Psoas muscle (tissue), 8 donors: ENCODE results near the gene ANKRD13B. TPM values are rescaled to one million over a fixed set of nuclear protein-coding genes. Genes with fewer than 3 reads are reported as not detected.
A peak's percentile ranks its signal among the peaks of the same experiment; 100 is the strongest.

Source experiments
- ATAC-seq, 4 donors: fragments of 200-7000 bp; cut with Tn5 transposase; one replicate each; pipeline ENCODE4 v1.9.1; 2020; ENCODE audit warnings: moderate library complexity in 3 of 4, mild to moderate bottlenecking in 2 of 4
- DNase-seq, 2 donors: peaks; one replicate each; pipeline ENCODE4 v3.0.0-alpha.2; 2020
- H3K27ac ChIP-seq: fragments of 200-600 bp; one replicate; pipeline ENCODE4 v1.8.0; 2022
- H3K27me3 ChIP-seq, 3 donors: fragments of 200-600 bp in 1 of 3; one replicate each; pipeline versions ENCODE4 v1.6.1 to v1.8.0; 2013 to 2022; ENCODE audit warnings: low read length in 2 of 3, mild to moderate bottlenecking in 2 of 3, moderate library complexity in 1 of 3; ENCODE audit not compliant: insufficient read depth in 3 of 3
- H3K36me3 ChIP-seq, 2 donors: fragments of 200-600 bp in 1 of 2; one replicate each; pipeline versions ENCODE4 v1.6.1 to v1.8.0; 2013 to 2022; ENCODE audit warnings: low read depth in 1 of 2, mild to moderate bottlenecking in 1 of 2, moderate library complexity in 1 of 2; ENCODE audit not compliant: insufficient read depth in 1 of 2
- H3K4me1 ChIP-seq: fragments of 200-600 bp; one replicate; pipeline ENCODE4 v1.8.0; 2022
- H3K4me3 ChIP-seq: fragments of 200-600 bp; one replicate; pipeline ENCODE4 v1.8.0; 2022; ENCODE audit warnings: mild to moderate bottlenecking
- H3K9me3 ChIP-seq: fragments of 200-600 bp; one replicate; pipeline ENCODE4 v1.8.0; 2022
- WGBS, 3 donors: extraction: QIAGEN DNeasy Blood & Tissue Kit; methylation state at CpG; one replicate each; pipeline versions ENCODE4 v1.1.6 to v1.1.7; 2013; 5-methylcytosine and 5-hydroxymethylcytosine counted together
- intact Hi-C, 2 donors: fragments of 100-400 bp; cut with DNase I; formaldehyde crosslinking; loops; one replicate each; pipeline versions ENCODE4 v1.11.0 to v1.14.2; 2022
- polyA plus RNA-seq, 3 donors: library from polyadenylated mRNA; stranded (reverse); fragments of 200-250 nt; gene quantifications; one replicate each; pipeline ENCODE4 v1.2.3, GENCODE V29; 2013
- total RNA-seq, 4 donors: library from RNA; stranded (reverse); fragmentation: NEBNext Ultra II Directional in 2 of 4; extraction: Animal tissue kit (Norgen Biotek cat#: 25700) in 2 of 4; gene quantifications; one replicate each; pipeline versions ENCODE4 v1.2.1 to v1.2.4, GENCODE V29; 2021 to 2023
- TF ChIP-seq, protein P1 (sequence below): fragments of 200-600 bp; IDR thresholded peaks from one replicate; pipeline ENCODE4 v1.8.0; 2022; ENCODE audit warnings: antibody characterized with exemption
- donor health status: healthy with polysubstance abuse.
- donor health status: DM: no; HTN: no; CAD: no; lungs with moderate emphysema.
- donor health status: Bipolar disorder and iron deficiency.
- donor health status: healthy.
- donor health status: DM: yes; HTN: yes; CAD: no.
- donor health status: DM: no; HTN: no; CAD: no.
- donor health status: DM: no; HTN: no; CAD: no.
- donor health status: DM: yes; HTN: yes; CAD: no.

The ANKRD13B gene
- total and polyA plus RNA-seq, 7 donors: 5.4 to 14.8 (median 7.1) TPM

DNA sequence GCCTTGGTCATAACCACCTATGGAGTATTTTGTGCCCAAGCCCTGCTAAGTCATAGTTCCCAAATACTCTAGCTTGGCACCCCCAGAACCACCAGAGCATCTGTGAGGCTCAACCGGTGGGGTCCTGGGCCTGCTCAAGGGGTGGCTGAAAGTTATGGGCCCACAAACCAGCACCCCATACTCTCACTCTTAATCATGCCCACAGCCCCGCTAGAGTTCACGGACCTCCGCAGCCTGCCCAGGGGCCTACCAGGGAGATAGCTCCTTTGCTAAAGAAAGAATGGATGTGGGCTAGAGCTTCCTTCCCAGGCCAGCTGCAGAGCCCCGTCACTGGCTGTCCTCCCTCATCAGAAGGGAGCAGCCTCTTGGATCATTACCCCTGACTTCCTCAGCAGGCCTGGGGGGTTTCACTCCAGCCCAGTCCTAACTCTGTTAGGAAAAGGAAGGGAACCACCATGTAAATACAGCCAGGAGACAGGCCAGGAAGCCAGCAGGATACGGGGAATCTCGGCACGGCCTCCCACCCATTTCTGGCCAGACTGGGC, 4.8 kb upstream of the ANKRD13B start:
- ATAC-seq: no peak
- intact Hi-C loops: loop anchor here in 1 of 2 donors (10.0 kb wide), 1 partner anchor 347 kb away; the partner anchor contains the start of gene SSH2

DNA sequence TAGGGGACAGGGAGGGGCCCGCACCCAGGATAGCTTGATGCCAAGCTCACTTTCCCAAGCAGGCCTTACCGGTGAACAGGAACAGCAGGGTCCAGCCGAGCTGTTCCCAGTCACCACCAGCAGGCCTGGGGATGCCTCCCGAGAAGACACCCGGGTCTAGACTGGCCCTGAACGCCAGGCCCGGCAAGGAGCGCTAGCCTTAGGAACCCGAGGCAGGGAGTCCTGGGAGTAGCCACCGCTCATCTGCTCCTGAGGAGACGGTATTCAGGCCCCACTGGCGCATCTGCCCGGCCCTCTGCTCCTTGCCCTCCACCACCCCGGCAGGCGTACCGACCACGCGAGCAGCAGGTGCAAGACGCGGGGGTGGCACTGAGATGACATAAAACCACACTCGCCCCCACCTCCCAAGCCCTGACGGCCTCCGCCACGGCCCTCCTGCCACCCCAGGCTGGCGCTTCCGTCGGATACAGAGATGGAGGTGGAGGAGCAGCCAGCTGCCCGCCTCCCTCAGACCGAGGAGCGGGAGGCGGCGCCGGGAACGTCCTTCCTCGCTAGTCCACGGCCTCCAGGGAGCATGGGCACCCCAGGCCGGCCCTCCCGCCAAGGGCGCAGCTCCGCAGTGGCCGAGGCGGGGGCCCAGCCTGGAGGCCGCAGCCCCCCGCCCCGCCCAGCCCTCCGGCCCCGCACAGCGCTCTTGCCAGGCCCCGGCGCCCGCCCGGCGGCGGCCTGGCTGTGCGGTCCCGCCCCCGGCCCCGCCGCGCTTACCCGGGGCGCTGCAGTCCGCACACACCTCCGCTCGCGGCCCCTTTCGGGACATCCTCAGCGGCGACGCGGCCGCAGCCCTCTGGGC, 4.1 kb upstream of the ANKRD13B start:
- TF ChIP-seq, protein P1, sequence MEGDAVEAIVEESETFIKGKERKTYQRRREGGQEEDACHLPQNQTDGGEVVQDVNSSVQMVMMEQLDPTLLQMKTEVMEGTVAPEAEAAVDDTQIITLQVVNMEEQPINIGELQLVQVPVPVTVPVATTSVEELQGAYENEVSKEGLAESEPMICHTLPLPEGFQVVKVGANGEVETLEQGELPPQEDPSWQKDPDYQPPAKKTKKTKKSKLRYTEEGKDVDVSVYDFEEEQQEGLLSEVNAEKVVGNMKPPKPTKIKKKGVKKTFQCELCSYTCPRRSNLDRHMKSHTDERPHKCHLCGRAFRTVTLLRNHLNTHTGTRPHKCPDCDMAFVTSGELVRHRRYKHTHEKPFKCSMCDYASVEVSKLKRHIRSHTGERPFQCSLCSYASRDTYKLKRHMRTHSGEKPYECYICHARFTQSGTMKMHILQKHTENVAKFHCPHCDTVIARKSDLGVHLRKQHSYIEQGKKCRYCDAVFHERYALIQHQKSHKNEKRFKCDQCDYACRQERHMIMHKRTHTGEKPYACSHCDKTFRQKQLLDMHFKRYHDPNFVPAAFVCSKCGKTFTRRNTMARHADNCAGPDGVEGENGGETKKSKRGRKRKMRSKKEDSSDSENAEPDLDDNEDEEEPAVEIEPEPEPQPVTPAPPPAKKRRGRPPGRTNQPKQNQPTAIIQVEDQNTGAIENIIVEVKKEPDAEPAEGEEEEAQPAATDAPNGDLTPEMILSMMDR: no peak
- ATAC-seq (peak in 1 of 4 donors; percentile 5), DNase-seq (peak; percentile 37 to 71)
- Histone ChIP-seq H3K4me3 (peak overlapping the region; percentile 90), H3K4me1 (peaks cover 76% of the 10 kb centered on the region), H3K27me3 (no peaks in the 10 kb centered on the region), H3K36me3 (no peaks in the 10 kb centered on the region), H3K9me3 (no peaks in the 10 kb centered on the region), H3K27ac (peak overlapping the region; percentile 80)
- intact Hi-C loops: loop anchor here in 1 of 2 donors (10.0 kb wide), 1 partner anchor 346 kb away; the partner anchor contains the start of gene SSH2
- WGBS, 3 donors: 0 to 1% (median 1%) methylated on average over 40 to 72 of the region's 72 CpGs

More for the DNA sequence above, 4.8 kb upstream of the ANKRD13B start:
- Histone ChIP-seq H3K4me1 (peaks cover 80% of the 10 kb centered on the region), H3K4me3 (peak overlapping the region; percentile 90), H3K27ac (peak overlapping the region; percentile 80), H3K27me3 (no peaks in the 10 kb centered on the region), H3K9me3 (no peaks in the 10 kb centered on the region), H3K36me3 (peaks cover 0 to under 1% of the 10 kb centered on the region in 2 donors)
- TF ChIP-seq, protein P1: no peak
- 21 to 29% (median 23%) methylated on average over 8 of the region's 8 CpGs for WGBS, 3 donors
- DNase-seq: no peak

DNA sequence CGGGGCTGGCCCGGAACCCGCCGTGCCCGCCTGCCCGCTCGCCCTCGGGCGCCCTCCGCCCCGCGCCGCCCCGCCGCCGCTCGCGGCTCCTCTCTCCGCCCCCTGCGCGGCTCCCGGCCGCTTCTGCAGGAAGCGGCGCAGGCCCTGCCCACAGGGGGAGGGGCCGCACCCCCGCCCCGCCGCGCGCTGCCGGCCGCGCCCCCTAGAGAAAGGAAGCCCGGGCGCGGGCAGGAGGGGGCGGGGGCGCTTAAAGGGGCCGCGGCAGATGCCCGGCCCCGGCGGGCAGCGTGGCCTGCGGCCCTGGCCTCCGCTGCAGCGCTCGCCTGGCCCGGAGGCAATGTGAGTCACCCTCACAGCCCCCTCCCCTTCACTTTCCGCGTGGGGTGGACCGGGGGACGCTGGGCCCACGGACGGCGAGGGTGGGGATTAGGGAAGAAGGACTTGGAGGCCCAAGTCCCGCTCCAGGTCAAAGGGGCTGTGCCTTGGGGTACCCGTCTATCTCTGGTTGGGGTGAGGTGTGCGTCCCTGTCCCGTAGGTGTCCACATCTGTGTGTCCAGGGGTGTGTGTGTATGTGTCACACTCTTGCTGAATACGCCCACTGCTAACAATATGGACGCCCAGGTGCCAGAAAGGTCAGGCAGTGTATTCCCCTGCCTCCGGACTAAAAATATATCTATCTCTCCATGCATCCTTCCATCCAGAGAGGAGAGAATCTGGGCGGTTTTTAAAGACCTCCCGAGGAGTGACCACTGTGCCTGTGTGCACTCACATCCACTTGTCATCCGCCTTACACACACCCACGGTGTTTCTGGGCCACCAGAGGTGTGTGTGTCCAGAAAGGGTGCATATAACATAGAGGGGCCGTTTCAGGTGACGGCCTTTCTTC, 3.2 kb upstream of the ANKRD13B start, which contains the start of gene GIT1:
TSS of gene GIT1 (minus strand) at position 125 of the 887 bp plus-strand sequence. CDS start 270 bp downstream, outside the sequence.
- Histone ChIP-seq H3K4me3 (peak within 1 kb of the TSS; percentile 90), H3K4me1 (peaks cover 75% of the 10 kb centered on the region), H3K27ac (peak within 1 kb of the TSS; percentile 89), H3K9me3 (no peaks in the 10 kb centered on the region), H3K36me3 (no peaks in the 10 kb centered on the region), H3K27me3 (no peaks in the 10 kb centered on the region)
- TF ChIP-seq, protein P1: no peak
- peak; percentile 90 to 92 for DNase-seq
- 2 to 12% (median 4%) methylated on average over 22 to 70 of the region's 70 CpGs for WGBS, 3 donors
- intact Hi-C loops: loop anchor here in 1 of 2 donors (10.0 kb wide), 1 partner anchor 345 kb away; the partner anchor contains the start of gene SSH2
- peak; percentile 79 to 87 (median 84) for ATAC-seq

DNA sequence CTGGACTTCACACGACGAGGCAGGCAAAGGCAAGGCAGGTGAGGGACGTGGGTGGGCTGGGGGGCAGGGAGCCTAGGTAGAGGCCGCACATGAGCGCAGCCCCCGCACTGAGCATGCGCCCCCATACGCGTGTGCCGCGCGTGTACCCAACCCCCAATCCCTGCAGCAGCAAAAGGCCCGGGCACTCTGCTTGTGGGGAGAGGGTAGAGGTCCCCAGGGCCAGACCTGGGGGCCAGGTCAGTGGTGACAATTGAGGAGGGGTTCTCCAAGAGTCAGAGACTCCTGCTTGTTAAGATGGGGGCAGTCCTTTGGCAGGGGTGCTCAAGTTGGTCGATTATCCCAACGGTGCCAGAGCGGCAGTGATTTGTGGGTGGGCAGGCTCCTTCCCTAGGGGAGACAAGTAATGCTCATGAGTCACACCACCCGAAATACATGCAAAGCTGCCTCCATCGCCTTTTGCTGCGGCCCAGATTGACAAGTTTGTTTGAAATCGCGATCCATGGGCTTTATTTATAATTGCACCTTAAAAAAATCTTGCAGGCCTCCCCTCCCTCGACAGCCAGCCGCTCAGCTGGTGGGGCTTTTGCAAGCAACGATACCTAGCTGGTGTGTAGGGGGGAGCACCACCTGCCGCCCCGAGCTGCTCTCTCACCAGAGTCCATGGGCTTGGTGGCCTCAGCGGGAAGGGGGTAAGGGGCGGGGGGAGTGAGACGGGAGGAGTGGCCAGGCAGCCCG, 2.4 kb upstream of the ANKRD13B start:
- H3K4me3 ChIP-seq: peak overlapping the region; percentile 84
- H3K4me1 ChIP-seq: peaks cover 71% of the 10 kb centered on the region
- no peaks in the 10 kb centered on the region for H3K27me3 ChIP-seq
- H3K36me3 ChIP-seq: no peaks in the 10 kb centered on the region
- ATAC-seq (peak in 3 of 4 donors; percentile 29 to 57 (median 50)), DNase-seq (peak in 1 of 2 donors; percentile 43)
- 13 to 29% (median 18%) methylated on average over 29 to 30 of the region's 30 CpGs for WGBS, 3 donors
- H3K9me3 ChIP-seq: no peaks in the 10 kb centered on the region
- peak overlapping the region; percentile 89 for H3K27ac ChIP-seq
- intact Hi-C loops: no loop called here
- TF ChIP-seq, protein P1: no peak
